MM.1S (cell line): ENCODE measurements around the gene GJE1.

Experiments used
- DNase-seq: peaks from one replicate; pipeline ENCODE4 v3.0.0-alpha.2; 2015
- H2AFZ ChIP-seq: fragments of 300-600 bp; sonication (generic); 2 replicates; pipeline ENCODE4 v1.6.0; 2016; ENCODE audit warnings: antibody characterized with exemption, low read length
- H3F3A ChIP-seq: fragments of 300-600 bp; sonication (generic); 2 replicates; pipeline ENCODE4 v1.6.1; 2016; ENCODE audit warnings: mild to moderate bottlenecking, antibody characterized with exemption, low read length, moderate library complexity, mixed read lengths; ENCODE audit not compliant: insufficient read depth
- H3K27ac ChIP-seq: fragments of 300-600 bp; sonication (generic); 2 replicates; pipeline ENCODE4 v1.5.1; 2016; ENCODE audit warnings: mild to moderate bottlenecking, low read length
- H3K27me3 ChIP-seq: fragments of 300-600 bp; sonication (generic); replicated peaks from 2 replicates; pipeline ENCODE4 v1.6.0; 2016; ENCODE audit warnings: low read length; ENCODE audit not compliant: insufficient read depth
- H3K36me3 ChIP-seq: fragments of 300-600 bp; sonication (generic); replicated peaks from 2 replicates; pipeline ENCODE4 v1.6.1; 2016; ENCODE audit warnings: mild to moderate bottlenecking, low read length, mixed read lengths; ENCODE audit not compliant: insufficient read depth
- H3K4me1 ChIP-seq: fragments of 300-600 bp; sonication (generic); 2 replicates; pipeline ENCODE4 v1.6.1; 2016; ENCODE audit warnings: low read length, mixed read lengths
- H3K4me2 ChIP-seq: fragments of 300-600 bp; sonication (generic); 2 replicates; pipeline ENCODE4 v1.6.0; 2016; ENCODE audit warnings: low read depth, low read length
- H3K4me3 ChIP-seq: fragments of 300-600 bp; sonication (generic); 2 replicates; pipeline ENCODE4 v1.5.1; 2016; ENCODE audit warnings: low read length, mixed read lengths
- H3K79me2 ChIP-seq: fragments of 300-600 bp; sonication (generic); 2 replicates; pipeline ENCODE4 v1.6.1; 2016; ENCODE audit warnings: mixed run types, low read length, mixed read lengths
- H3K9ac ChIP-seq: fragments of 300-600 bp; sonication (generic); 2 replicates; pipeline ENCODE4 v1.6.1; 2016; ENCODE audit warnings: low read length, mixed read lengths
- H3K9me2 ChIP-seq: fragments of 300-600 bp; sonication (generic); replicated peaks from 2 replicates; pipeline ENCODE4 v1.6.1; 2016; ENCODE audit warnings: mild to moderate bottlenecking, low read length, mixed read lengths; ENCODE audit not compliant: insufficient read depth
- H3K9me3 ChIP-seq: fragments of 300-600 bp; sonication (generic); replicated peaks from 2 replicates; pipeline ENCODE4 v1.6.1; 2016; ENCODE audit warnings: mild to moderate bottlenecking, low read length, mixed read lengths; ENCODE audit not compliant: insufficient read depth
- H4K20me1 ChIP-seq: fragments of 300-600 bp; sonication (generic); 2 replicates; pipeline ENCODE4 v1.6.1; 2016; ENCODE audit warnings: mild to moderate bottlenecking, low read length, moderate library complexity, mixed read lengths; ENCODE audit not compliant: insufficient read depth
- EZH2 ChIP-seq: fragments of 300-600 bp; sonication (generic); optimal IDR thresholded peaks from 2 replicates; pipeline ENCODE3; 2017; ENCODE audit warnings: low read depth, mild to moderate bottlenecking, antibody characterized with exemption, low read length, mixed read lengths
- EZH2phosphoT487 ChIP-seq: fragments of 300-600 bp; sonication (generic); IDR thresholded peaks from 2 replicates; pipeline ENCODE4 v1.6.1; 2018; ENCODE audit warnings: antibody characterized with exemption, low read length
- TF ChIP-seq, protein P1 (sequence below): fragments of 300-600 bp; sonication (generic); IDR thresholded peaks from 2 replicates; pipeline ENCODE4 v1.5.1; 2016; ENCODE audit warnings: antibody characterized with exemption, low read length, mixed read lengths

GJE1 gene

DNA sequence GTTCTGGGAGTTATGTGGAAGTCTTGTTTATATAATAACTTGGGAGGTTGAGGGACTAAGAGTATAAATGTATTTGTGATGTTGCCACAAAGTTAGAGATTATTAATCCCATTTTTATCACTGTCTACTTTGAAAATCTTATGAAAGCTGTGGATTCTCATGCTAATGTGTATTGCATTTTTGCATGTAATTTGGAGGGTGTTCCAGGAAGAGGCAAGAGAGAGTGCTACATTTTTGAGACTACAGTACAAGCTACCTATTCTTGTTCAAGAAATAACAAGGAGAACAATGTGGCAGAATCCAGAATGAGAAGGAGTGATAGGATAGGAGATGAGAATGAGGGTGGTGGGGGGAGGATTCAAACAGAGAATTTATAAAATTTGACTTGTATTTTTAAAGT is 49.3 kb downstream of the GJE1 start:
- H3K9me2 ChIP-seq: no peaks in the 10 kb centered on the region
- TF ChIP-seq, protein P1, sequence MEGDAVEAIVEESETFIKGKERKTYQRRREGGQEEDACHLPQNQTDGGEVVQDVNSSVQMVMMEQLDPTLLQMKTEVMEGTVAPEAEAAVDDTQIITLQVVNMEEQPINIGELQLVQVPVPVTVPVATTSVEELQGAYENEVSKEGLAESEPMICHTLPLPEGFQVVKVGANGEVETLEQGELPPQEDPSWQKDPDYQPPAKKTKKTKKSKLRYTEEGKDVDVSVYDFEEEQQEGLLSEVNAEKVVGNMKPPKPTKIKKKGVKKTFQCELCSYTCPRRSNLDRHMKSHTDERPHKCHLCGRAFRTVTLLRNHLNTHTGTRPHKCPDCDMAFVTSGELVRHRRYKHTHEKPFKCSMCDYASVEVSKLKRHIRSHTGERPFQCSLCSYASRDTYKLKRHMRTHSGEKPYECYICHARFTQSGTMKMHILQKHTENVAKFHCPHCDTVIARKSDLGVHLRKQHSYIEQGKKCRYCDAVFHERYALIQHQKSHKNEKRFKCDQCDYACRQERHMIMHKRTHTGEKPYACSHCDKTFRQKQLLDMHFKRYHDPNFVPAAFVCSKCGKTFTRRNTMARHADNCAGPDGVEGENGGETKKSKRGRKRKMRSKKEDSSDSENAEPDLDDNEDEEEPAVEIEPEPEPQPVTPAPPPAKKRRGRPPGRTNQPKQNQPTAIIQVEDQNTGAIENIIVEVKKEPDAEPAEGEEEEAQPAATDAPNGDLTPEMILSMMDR: no peak
- no peak overlapping the region for H3K4me3 ChIP-seq
- no peaks in the 10 kb centered on the region for H3K9me3 ChIP-seq
- no peak overlapping the region for H3K4me2 ChIP-seq
- no peak overlapping the region for H2AFZ ChIP-seq
- DNase-seq: no peak
- no peaks in the 10 kb centered on the region for H3F3A ChIP-seq
- no peaks in the 10 kb centered on the region for H3K27me3 ChIP-seq
- H3K9ac ChIP-seq: no peak overlapping the region
- H3K4me1 ChIP-seq: no peaks in the 10 kb centered on the region
- no peaks in the 10 kb centered on the region for H3K79me2 ChIP-seq
- H3K27ac ChIP-seq: no peak overlapping the region
- peaks cover 1% of the 10 kb centered on the region; the same call in 1 of the 2 replicates for H3K36me3 ChIP-seq
- no peaks in the 10 kb centered on the region for H4K20me1 ChIP-seq

- Histone ChIP-seq H3K27me3 (no peaks in the 10 kb centered on the region), H3K4me3 (no peak overlapping the region), H3K9me2 (no peaks in the 10 kb centered on the region), H3K36me3 (no peaks in the 10 kb centered on the region), H2AFZ (no peak overlapping the region), H4K20me1 (no peaks in the 10 kb centered on the region), H3K9me3 (no peaks in the 10 kb centered on the region), H3K27ac (no peak overlapping the region), H3F3A (no peaks in the 10 kb centered on the region), H3K4me1 (no peaks in the 10 kb centered on the region), H3K4me2 (no peak overlapping the region), H3K79me2 (no peaks in the 10 kb centered on the region), H3K9ac (no peak overlapping the region)
- TF ChIP-seq, protein P1: no peak
- TF ChIP-seq EZH2phosphoT487 (no peak), EZH2 (no peak)
- no peak for DNase-seq
These were observed 50.6 kb downstream of the GJE1 start for GRCh38 chr6:142183351-142183750.

DNA sequence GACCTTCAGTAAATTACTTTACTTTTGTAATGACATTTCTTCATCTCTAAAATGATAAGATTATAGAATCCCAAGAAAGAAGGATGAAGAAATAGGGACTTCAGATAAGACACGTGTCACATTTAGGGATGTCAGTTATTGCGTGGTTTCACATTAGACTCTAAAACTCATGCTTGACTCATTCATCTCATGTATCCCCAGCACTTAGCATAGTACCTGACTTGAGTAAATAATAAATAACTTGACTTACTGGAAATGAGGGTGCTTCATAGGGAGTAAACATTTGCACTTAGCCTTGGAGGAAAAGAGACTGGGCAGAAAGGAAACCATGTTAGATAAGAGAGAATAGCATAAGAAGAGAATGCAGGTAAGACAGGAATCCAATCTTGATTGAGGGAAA is 51.6 kb downstream of the GJE1 start:
- Histone ChIP-seq H3F3A (no peaks in the 10 kb centered on the region), H3K9ac (no peak overlapping the region), H2AFZ (no peak overlapping the region), H3K4me2 (no peak overlapping the region), H3K36me3 (no peaks in the 10 kb centered on the region), H3K79me2 (no peaks in the 10 kb centered on the region), H3K9me2 (no peaks in the 10 kb centered on the region), H3K4me3 (no peak overlapping the region), H3K27ac (no peak overlapping the region), H3K4me1 (no peaks in the 10 kb centered on the region), H4K20me1 (no peaks in the 10 kb centered on the region), H3K27me3 (no peaks in the 10 kb centered on the region), H3K9me3 (no peaks in the 10 kb centered on the region)
- no peak for DNase-seq
- TF ChIP-seq, protein P1: no peak
- TF ChIP-seq EZH2: no peak
- TF ChIP-seq EZH2phosphoT487: no peak
